Testis (tissue), 2 donors: ENCODE results near the gene SLC35B2.

Source experiments
- POLR2A ChIP-seq: fragments of 450-650 bp; IDR thresholded peaks from one replicate; pipeline ENCODE4 v1.6.1; 2017; ENCODE audit warnings: antibody characterized with exemption, mild to moderate bottlenecking, moderate library complexity
- TF ChIP-seq, protein P1 (sequence below), 3 experiments: fragments of 450-650 bp in 2 of 3; fragments of 200-600 bp in 1 of 3; sonication (generic) in 1 of 3; IDR thresholded peaks; one replicate each; pipeline ENCODE4 v1.5.1; 2016 to 2019; ENCODE audit warnings: antibody characterized with exemption in 3 of 3, mild to moderate bottlenecking in 2 of 3, moderate library complexity in 1 of 3

DNA sequence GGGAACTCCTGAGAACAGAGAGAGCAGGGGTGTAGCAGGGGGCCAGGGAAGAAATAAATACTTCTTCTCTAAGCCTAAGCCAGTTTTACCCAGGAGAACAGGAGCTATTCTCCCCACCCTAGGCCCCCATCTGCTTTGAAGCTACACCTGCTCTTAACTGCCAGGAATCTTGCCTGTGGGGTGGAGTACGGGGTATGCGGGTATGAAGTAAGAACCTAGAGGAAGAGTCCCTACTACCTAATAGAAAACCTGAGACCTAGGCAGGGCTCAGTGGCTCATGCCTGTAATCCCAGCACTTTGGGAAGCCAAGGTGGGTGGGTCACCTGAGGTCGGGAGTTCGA, 32.4 kb downstream of the SLC35B2 start:
- TF ChIP-seq, protein P1, sequence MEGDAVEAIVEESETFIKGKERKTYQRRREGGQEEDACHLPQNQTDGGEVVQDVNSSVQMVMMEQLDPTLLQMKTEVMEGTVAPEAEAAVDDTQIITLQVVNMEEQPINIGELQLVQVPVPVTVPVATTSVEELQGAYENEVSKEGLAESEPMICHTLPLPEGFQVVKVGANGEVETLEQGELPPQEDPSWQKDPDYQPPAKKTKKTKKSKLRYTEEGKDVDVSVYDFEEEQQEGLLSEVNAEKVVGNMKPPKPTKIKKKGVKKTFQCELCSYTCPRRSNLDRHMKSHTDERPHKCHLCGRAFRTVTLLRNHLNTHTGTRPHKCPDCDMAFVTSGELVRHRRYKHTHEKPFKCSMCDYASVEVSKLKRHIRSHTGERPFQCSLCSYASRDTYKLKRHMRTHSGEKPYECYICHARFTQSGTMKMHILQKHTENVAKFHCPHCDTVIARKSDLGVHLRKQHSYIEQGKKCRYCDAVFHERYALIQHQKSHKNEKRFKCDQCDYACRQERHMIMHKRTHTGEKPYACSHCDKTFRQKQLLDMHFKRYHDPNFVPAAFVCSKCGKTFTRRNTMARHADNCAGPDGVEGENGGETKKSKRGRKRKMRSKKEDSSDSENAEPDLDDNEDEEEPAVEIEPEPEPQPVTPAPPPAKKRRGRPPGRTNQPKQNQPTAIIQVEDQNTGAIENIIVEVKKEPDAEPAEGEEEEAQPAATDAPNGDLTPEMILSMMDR (IDR thresholded peaks at IDR 0.05): no peak
- TF ChIP-seq POLR2A: no peak
